Activated T-cell treated with anti-CD3 and anti-CD28 coated beads, Interleukin-2, amount 50 U/mL, for 24 hours (primary cell): ENCODE measurements around the gene YES1.
"Not testable (repeated sequence)": the region's sequence is repeated elsewhere in the genome, so short reads cannot be mapped to it uniquely, and the experiment has no call there.

ENCODE experiments used
- DNase-seq: peaks from one replicate; pipeline ENCODE4 v3.0.0-alpha.2; 2020
- H3K27ac Mint-ChIP-seq: 2 replicates; pipeline ENCODE4 v1.8.0; 2020; ENCODE audit warnings: mild to moderate bottlenecking, mixed read lengths
- H3K27me3 Mint-ChIP-seq: 2 replicates; pipeline ENCODE4 v1.8.0; 2020; ENCODE audit warnings: mixed read lengths
- H3K36me3 Mint-ChIP-seq: 2 replicates; pipeline ENCODE4 v1.8.0; 2020; ENCODE audit warnings: low read depth, mixed read lengths
- H3K4me1 Mint-ChIP-seq: 2 replicates; pipeline ENCODE4 v1.8.0; 2020; ENCODE audit warnings: low read depth, mixed read lengths
- H3K4me3 Mint-ChIP-seq: 2 replicates; pipeline ENCODE4 v1.8.0; 2020; ENCODE audit warnings: mild to moderate bottlenecking, moderate library complexity, mixed read lengths
- H3K9me3 Mint-ChIP-seq: 2 replicates; pipeline ENCODE4 v1.8.0; 2020; ENCODE audit warnings: mixed read lengths

YES1 gene

DNA sequence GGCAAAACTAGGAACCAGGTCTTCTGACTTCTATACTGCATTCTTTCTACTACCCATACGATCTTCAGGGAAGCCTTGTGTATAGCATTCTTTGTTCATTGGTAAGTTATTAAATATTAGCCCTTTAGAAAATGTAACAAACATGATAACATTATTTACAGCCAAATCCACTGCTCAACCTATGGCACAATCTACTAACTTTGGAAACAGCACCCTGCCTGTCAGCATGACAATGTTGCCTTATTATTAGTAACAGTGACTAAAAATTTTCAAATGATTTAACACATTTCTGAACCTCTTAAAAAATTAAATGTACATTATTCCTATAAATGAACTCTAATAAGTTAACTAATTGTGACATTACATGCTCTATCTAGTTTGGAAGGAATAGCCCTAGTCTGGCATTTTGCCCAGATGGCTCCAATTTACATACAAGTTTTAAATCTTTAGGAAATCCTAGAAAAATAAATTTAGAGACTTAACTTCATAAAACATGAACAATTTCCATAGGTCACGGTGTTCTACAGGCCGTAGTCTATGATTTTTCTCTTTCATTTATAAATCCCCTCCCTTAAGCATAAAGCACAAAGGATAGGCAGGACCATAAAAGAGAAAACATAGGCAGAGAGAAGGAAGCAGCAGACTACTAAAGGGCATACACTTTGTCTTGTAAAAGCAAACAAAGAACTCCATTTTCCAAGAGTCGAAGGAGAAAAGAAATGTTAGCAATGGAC, 33.7 kb downstream of the YES1 start:
- H3K4me1 Mint-ChIP-seq, result peaks cover 26% of the 10 kb centered on the region
- peaks cover 25% of the 10 kb centered on the region for H3K36me3 Mint-ChIP-seq
- no peak for DNase-seq
- H3K4me3 Mint-ChIP-seq, result no peak overlapping the region
- no peak overlapping the region for H3K27ac Mint-ChIP-seq
- no peaks in the 10 kb centered on the region for H3K9me3 Mint-ChIP-seq
- no peaks in the 10 kb centered on the region for H3K27me3 Mint-ChIP-seq

DNA sequence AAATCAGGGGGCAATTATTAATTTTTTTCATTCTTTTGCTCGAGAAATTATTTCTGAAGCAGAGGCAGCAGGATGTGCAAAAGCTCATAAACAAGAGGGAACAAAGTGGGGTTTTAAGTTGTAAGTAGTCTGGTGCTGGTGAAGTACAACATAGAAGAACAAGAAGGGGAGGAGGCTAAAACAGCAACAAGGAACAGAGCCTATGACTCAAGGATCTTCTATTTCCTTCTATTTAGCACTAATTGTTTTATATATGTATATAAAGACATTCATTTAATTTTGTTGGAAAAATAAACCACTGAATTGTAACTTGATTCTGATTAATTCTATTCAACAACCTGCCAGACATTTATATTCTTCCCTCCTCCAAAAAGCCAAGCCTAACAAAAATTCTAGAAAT, 35.0 kb downstream of the YES1 start:
- H3K36me3 Mint-ChIP-seq, result peaks cover 21% of the 10 kb centered on the region
- no peak overlapping the region for H3K27ac Mint-ChIP-seq
- H3K27me3 Mint-ChIP-seq, result no peaks in the 10 kb centered on the region
- DNase-seq, result no peak
- H3K4me1 Mint-ChIP-seq, result peaks cover 21% of the 10 kb centered on the region
- no peak overlapping the region for H3K4me3 Mint-ChIP-seq
- no peaks in the 10 kb centered on the region for H3K9me3 Mint-ChIP-seq

- not testable (repeated sequence) for H3K27me3 Mint-ChIP-seq, H3K4me3 Mint-ChIP-seq, H3K9me3 Mint-ChIP-seq, H3K27ac Mint-ChIP-seq, DNase-seq
- Mint-ChIP-seq H3K36me3 (peaks cover 20% of the 10 kb centered on the region), H3K4me1 (peaks cover 17% of the 10 kb centered on the region)
Measured at GRCh38 chr18:776044-776443, 36.0 kb downstream of the YES1 start.

GRCh38 chr18:774811-775210, 37.2 kb downstream of the YES1 start:
- no peaks in the 10 kb centered on the region for H3K27me3 Mint-ChIP-seq
- H3K4me1 Mint-ChIP-seq, result peaks cover 18% of the 10 kb centered on the region
- H3K4me3 Mint-ChIP-seq, result no peak overlapping the region
- no peak for DNase-seq
- H3K36me3 Mint-ChIP-seq, result peaks cover 26% of the 10 kb centered on the region
- no peak overlapping the region for H3K27ac Mint-ChIP-seq
- H3K9me3 Mint-ChIP-seq, result no peaks in the 10 kb centered on the region

- Mint-ChIP-seq H3K36me3 (peaks cover 26% of the 10 kb centered on the region), H3K27ac (no peak overlapping the region), H3K4me1 (peaks cover 16% of the 10 kb centered on the region), H3K4me3 (no peak overlapping the region), H3K9me3 (no peaks in the 10 kb centered on the region), H3K27me3 (no peaks in the 10 kb centered on the region)
- DNase-seq, result no peak
Measured at GRCh38 chr18:773980-774624, 37.9 kb downstream of the YES1 start.

GRCh38 chr18:770583-770961, 41.5 kb downstream of the YES1 start:
- H3K9me3 Mint-ChIP-seq, result no peaks in the 10 kb centered on the region

GRCh38 chr18:767961-768360, 44.1 kb downstream of the YES1 start:
- H3K4me1 Mint-ChIP-seq, result peaks cover 13% of the 10 kb centered on the region
- H3K27me3 Mint-ChIP-seq, result no peaks in the 10 kb centered on the region
- H3K4me3 Mint-ChIP-seq, result no peak overlapping the region
- H3K27ac Mint-ChIP-seq, result no peak overlapping the region
- H3K9me3 Mint-ChIP-seq, result no peaks in the 10 kb centered on the region
- peaks cover 9% of the 10 kb centered on the region for H3K36me3 Mint-ChIP-seq
- DNase-seq, result no peak

More at GRCh38 chr18:770583-770961, 41.5 kb downstream of the YES1 start:
- no peak overlapping the region for H3K4me3 Mint-ChIP-seq
- H3K36me3 Mint-ChIP-seq, result peaks cover 14% of the 10 kb centered on the region
- no peak overlapping the region for H3K27ac Mint-ChIP-seq
- DNase-seq, result no peak
- peaks cover 8% of the 10 kb centered on the region for H3K4me1 Mint-ChIP-seq
- no peaks in the 10 kb centered on the region for H3K27me3 Mint-ChIP-seq

DNA sequence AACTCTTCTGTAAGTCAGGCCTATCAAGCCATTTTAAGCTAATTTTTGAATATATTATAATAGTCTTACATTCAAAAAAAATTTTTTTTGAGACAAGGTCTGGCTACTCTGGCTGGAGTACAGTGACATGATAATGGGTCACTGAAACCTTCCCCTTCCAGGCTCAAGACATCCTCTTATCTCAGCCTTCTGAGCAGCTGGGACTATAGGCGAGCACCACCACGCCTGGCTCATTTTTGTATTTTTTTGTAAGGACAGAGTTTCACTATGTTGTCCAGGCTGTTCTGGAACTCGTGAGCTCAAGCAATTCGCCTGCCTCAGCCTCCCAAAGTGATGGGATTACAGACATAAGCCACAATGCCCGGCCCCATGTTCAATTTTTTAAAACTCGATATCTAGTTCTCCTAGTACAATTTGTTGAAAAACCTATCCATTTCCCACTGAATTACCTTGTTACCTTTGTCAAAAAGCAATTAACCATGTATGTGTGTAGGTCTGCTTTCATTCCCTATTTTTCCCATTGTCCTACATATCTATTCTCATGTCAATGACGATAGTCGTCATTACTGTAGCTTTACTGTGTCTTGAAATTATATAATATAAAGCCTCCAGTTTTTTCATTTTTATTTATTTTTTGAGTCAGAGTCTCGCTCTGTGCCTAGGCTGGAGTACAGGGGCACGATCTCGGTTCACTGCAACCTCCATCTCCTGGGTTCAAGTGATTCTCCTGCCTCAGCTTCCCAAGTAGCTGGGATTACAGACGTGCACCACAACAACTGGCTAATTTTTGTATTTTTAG, 44.8 kb downstream of the YES1 start:
- Mint-ChIP-seq H3K4me3 (no peak overlapping the region), H3K27ac (no peak overlapping the region), H3K4me1 (peaks cover 15% of the 10 kb centered on the region), H3K36me3 (peaks cover 9% of the 10 kb centered on the region), H3K9me3 (no peaks in the 10 kb centered on the region), H3K27me3 (no peaks in the 10 kb centered on the region)
- DNase-seq, result no peak

- DNase-seq, result no peak
- H3K9me3 Mint-ChIP-seq, result no peaks in the 10 kb centered on the region
- H3K27me3 Mint-ChIP-seq, result no peaks in the 10 kb centered on the region
- no peak overlapping the region for H3K27ac Mint-ChIP-seq
- H3K4me1 Mint-ChIP-seq, result peaks cover 14% of the 10 kb centered on the region
- peaks cover 9% of the 10 kb centered on the region for H3K36me3 Mint-ChIP-seq
- no peak overlapping the region for H3K4me3 Mint-ChIP-seq
Measured at GRCh38 chr18:766550-766860, 45.5 kb downstream of the YES1 start.

DNA sequence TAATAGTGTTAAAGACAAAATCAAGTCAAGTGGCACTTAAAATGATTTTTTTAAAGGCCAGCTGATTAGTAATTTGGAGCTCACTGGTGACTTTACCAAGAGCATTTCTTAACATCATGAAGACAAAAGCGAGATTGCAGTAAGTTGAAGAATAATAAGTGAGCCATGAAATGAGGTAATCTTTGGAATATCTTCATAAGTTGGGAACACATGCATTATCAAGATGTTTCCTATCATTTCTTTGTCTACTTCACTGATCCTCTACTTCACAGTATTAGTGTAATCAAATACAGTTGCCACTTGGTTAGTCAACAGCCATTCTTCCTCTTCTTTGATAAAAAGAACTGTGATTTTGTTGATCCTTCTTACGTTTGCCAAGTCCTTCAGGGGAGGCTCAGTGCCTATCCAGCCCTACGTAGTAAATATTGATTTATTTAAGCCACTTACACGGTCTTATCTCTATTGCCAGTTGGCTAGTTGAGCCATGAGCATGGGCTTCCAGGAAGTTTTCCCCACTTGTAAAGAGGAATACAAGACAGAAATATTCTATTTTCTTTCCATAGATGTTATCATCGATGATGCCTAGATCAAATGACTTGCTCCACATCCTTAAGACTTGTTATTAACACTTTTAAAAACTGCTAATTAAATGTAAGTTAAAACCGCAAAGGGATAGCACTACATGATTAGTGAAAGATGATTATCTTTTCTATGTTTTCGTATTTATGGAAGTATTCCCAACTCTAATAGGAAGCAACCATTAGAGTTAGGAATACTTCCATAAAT, 46.1 kb downstream of the YES1 start:
- H3K27ac Mint-ChIP-seq, result no peak overlapping the region
- H3K9me3 Mint-ChIP-seq, result no peaks in the 10 kb centered on the region
- H3K27me3 Mint-ChIP-seq, result no peaks in the 10 kb centered on the region
- H3K36me3 Mint-ChIP-seq, result peaks cover 9% of the 10 kb centered on the region
- H3K4me1 Mint-ChIP-seq, result peaks cover 16% of the 10 kb centered on the region
- no peak overlapping the region for H3K4me3 Mint-ChIP-seq
- DNase-seq, result no peak

- H3K27ac Mint-ChIP-seq, H3K4me3 Mint-ChIP-seq: not testable (repeated sequence)
Measured at GRCh38 chr18:759864-760263, 52.2 kb downstream of the YES1 start.

DNA sequence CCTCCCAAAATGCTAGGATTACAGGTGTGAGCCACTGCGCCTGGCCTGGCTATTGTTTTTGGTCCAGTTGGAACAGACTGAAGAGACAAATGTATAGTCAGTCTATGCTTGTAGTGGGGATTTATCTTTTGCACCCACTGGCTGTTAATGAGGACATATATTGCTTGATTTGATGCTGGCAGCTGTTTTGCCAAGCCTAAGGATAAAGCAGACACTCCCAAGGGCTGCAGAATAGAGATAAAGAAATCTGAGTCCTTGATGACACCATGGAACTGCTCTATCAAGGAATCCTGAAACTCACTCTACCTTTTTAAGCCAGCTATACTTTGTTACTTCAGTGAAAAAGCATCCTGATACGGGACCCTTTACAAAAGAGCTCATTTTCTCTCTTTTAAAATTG, 56.5 kb downstream of the YES1 start:
- no peak for DNase-seq
- Mint-ChIP-seq H3K27me3 (no peaks in the 10 kb centered on the region), H3K9me3 (no peaks in the 10 kb centered on the region), H3K36me3 (peaks cover 58% of the 10 kb centered on the region), H3K27ac (no peak overlapping the region), H3K4me3 (no peak overlapping the region), H3K4me1 (no peaks in the 10 kb centered on the region)

More at GRCh38 chr18:759864-760263, 52.2 kb downstream of the YES1 start:
- Mint-ChIP-seq H3K4me1 (peaks cover 12% of the 10 kb centered on the region), H3K36me3 (peaks cover 25% of the 10 kb centered on the region)
- not testable (repeated sequence) for DNase-seq, H3K27me3 Mint-ChIP-seq, H3K9me3 Mint-ChIP-seq

GRCh38 chr18:754656-755055, 57.4 kb downstream of the YES1 start:
- DNase-seq, result no peak
- no peak overlapping the region for H3K4me3 Mint-ChIP-seq
- no peaks in the 10 kb centered on the region for H3K9me3 Mint-ChIP-seq
- H3K4me1 Mint-ChIP-seq, result no peaks in the 10 kb centered on the region
- H3K27ac Mint-ChIP-seq, result no peak overlapping the region
- H3K27me3 Mint-ChIP-seq, result no peaks in the 10 kb centered on the region
- H3K36me3 Mint-ChIP-seq, result peaks cover 59% of the 10 kb centered on the region

DNA sequence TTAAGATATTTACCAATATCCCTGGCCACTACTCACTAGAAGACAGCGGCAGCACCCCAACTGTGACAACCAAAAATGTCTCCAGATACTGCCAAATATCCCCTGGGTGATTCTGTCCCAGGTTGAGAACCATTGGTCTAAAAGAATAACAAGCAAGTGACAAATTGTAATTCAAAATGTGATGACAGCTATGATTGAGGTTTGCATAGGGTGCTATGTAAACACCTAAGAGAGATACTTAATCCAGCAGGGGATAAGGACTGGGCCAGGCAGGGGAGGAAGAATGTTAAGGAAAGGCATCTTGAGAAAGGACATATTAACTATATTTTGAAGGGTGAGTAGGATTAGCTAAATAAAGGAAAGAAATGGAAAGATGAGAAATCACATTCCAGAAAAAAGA, 61.6 kb downstream of the YES1 start:
- Mint-ChIP-seq H3K4me3 (no peak overlapping the region), H3K27ac (no peak overlapping the region), H3K27me3 (no peaks in the 10 kb centered on the region), H3K36me3 (peaks cover 77% of the 10 kb centered on the region), H3K9me3 (no peaks in the 10 kb centered on the region), H3K4me1 (no peaks in the 10 kb centered on the region)
- DNase-seq, result no peak
